Omental fat pad (tissue), 4 donors: Measurements from ENCODE around the gene CYP2R1. TPM values are rescaled to one million over a fixed set of nuclear protein-coding genes. Genes with fewer than 3 reads are reported as not detected.

Source experiments
- ATAC-seq: fragments of 150-250 bp; one replicate; pipeline ENCODE4 v1.9.1; 2016; ENCODE audit warnings: mild to moderate bottlenecking, moderate library complexity; ENCODE audit not compliant: low FRiP score
- DNase-seq: peaks from one replicate; pipeline ENCODE4 v3.0.0-alpha.2; 2019; ENCODE audit warnings: low spot score
- total RNA-seq, 4 donors: library from RNA; depleted of rRNA; stranded (reverse); fragments of >200 nt; gene quantifications; one replicate each; pipeline ENCODE4 v1.1.0, GENCODE V29; 2016
- TF ChIP-seq, protein P1 (sequence below), 3 donors: fragments of 450-650 bp; IDR thresholded peaks; one replicate each; pipeline ENCODE4 v1.5.1; 2016 to 2017; ENCODE audit warnings: antibody characterized with exemption in 3 of 3, mild to moderate bottlenecking in 3 of 3, moderate library complexity in 2 of 3

The CYP2R1 gene
- total RNA-seq, 4 donors from 2014 or later = 7.0 to 24.6 (median 11.0) TPM

DNA sequence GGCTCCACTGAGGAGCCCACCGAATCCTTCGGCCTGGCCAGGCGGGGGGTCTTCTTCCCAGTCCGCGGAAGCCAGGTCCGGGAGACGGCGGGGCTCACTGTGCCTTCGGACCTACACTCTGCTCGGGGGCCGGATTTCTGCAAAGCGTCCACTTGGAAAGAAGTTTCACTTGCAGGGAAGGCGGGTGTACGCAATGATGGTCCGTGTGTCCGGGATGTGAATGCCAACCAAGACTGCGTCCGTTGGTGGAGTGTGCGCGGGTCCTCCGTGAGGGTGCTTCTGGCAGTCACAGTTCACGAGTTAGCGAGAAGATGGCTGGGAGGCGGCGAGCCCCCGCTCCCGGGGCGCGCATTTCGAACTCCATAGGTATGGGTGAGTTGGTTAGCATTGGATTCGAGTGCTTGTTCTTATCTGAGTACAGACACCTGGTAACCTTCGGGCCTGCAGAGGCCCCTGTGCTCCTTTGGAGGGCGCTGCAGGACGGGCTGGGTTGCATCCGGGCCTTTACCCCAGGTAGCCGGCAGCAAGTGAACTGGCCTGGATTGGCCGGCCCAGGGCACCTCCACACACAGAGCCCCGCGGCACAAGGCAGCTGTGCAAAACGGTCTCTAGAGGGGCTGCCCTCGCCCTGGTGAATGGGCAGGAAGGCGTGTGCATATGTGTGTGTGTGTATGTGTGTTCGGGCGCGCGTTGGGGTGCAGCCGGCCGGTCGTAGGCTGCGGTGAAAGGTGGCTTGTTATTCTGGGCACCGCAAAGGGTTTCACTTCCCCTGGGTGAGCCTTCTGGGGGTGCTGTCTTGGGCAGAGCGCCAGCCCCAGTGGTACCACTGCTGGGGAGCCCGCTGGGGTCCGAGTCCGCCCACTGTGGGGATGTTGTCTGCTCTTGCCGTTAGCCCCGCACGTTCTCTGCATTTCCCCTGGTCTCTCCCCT lies 13.3 kb upstream of the CYP2R1 start:
- ATAC-seq = peak; percentile 44
- TF ChIP-seq, protein P1, sequence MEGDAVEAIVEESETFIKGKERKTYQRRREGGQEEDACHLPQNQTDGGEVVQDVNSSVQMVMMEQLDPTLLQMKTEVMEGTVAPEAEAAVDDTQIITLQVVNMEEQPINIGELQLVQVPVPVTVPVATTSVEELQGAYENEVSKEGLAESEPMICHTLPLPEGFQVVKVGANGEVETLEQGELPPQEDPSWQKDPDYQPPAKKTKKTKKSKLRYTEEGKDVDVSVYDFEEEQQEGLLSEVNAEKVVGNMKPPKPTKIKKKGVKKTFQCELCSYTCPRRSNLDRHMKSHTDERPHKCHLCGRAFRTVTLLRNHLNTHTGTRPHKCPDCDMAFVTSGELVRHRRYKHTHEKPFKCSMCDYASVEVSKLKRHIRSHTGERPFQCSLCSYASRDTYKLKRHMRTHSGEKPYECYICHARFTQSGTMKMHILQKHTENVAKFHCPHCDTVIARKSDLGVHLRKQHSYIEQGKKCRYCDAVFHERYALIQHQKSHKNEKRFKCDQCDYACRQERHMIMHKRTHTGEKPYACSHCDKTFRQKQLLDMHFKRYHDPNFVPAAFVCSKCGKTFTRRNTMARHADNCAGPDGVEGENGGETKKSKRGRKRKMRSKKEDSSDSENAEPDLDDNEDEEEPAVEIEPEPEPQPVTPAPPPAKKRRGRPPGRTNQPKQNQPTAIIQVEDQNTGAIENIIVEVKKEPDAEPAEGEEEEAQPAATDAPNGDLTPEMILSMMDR (IDR thresholded peaks at IDR 0.05) = no peak
- DNase-seq = no peak

DNA sequence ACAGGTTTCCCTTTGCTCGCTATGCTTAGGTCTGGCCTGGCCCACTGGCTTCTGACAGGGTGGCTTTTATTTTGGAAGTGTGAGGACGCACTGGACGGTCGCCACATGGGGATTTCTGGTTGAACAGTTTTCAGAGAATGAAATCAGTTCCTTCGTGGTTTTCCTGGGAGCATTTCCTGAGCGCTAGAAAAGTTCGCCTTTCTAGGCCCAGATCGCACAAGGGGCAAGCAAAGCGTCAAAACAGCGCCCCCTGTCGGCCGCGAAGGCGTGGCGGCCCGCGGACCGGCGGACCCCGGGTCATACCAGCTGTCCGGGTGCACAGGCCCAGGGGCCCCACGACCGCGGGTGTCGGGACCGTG lies 12.7 kb upstream of the CYP2R1 start:
- TF ChIP-seq, protein P1 (IDR thresholded peaks at IDR 0.05) = peak in 2 of 3 donors; percentile 58 to 66
- peak; percentile 67 for DNase-seq
- ATAC-seq = peak; percentile 26

DNA sequence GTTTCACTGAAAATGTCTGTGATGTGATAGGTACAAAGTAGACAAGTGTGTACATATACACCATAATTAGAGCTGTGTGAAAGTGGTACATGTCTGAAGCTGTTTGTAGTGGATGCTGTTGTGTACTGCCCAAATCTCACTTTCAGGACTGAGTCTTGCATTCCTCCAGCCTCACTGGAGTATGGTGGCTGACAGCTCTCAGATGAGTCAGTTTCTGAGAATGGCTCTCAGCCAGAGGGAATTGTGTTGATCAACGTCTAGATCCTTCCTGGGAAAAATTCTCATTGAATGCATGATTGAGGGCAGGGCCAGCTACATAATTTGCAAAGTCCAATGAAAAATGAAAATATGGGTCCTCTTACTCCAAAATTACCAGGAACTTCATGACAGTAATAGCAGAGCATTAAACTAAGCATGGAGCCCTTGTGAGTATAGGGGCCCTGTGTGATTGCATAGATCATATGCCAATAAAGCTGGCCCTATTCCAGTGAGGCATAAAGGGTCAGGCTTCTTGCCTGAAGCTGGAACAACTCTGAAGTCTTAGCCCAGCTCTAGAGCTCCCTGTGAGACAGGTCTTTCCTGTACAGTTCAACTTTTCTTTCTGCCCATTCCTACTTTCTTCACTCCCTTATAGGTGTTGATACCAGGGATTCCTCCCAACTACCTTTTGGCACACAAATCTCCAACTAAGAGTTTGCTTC lies 10.8 kb upstream of the CYP2R1 start:
- DNase-seq = no peak
- ATAC-seq = no peak
- TF ChIP-seq, protein P1 (IDR thresholded peaks at IDR 0.05) = no peak

DNA sequence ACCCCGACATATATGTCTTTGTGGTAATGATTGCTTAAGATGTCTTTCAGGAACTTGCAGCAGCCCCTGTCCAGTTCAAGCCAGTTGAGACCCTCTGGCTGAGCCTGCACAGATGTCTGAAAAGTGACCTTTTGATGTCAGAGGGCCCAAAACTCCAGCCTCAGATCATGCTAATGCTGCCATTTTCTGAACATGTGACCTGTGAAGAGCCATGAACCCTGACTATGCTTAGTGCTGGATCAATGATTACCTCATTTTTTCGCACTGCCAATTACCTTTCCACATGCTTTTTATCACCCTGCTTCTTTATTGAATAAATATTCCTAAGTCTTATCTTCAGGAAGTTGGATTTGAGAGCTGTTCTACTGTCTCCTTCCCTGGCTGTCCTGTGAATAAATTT lies 6.9 kb upstream of the CYP2R1 start:
- ATAC-seq = no peak
- TF ChIP-seq, protein P1 (IDR thresholded peaks at IDR 0.05) = no peak

DNA sequence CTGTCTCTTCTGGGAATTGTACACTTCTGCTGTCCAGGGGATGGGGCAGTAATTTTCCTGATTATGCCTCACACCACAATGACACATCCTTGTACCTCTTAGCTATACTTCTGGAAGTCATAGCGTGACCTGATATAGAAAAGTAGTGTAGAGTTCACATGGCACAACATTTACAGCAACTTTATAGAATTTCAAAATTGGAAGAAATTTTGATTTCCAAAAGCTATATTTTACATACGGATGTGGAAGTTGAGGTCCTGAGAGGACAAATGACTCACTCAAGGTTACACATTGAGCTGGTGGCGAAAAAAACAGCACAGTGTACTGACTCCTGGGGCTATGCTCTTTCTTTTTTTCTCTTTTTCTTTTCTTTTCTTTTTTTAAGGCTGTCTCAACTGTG lies 6.3 kb upstream of the CYP2R1 start:
- no peak for ATAC-seq
- DNase-seq = no peak
- TF ChIP-seq, protein P1 (IDR thresholded peaks at IDR 0.05) = no peak

More for the DNA sequence above, 6.9 kb upstream of the CYP2R1 start:
- no peak for DNase-seq

DNA sequence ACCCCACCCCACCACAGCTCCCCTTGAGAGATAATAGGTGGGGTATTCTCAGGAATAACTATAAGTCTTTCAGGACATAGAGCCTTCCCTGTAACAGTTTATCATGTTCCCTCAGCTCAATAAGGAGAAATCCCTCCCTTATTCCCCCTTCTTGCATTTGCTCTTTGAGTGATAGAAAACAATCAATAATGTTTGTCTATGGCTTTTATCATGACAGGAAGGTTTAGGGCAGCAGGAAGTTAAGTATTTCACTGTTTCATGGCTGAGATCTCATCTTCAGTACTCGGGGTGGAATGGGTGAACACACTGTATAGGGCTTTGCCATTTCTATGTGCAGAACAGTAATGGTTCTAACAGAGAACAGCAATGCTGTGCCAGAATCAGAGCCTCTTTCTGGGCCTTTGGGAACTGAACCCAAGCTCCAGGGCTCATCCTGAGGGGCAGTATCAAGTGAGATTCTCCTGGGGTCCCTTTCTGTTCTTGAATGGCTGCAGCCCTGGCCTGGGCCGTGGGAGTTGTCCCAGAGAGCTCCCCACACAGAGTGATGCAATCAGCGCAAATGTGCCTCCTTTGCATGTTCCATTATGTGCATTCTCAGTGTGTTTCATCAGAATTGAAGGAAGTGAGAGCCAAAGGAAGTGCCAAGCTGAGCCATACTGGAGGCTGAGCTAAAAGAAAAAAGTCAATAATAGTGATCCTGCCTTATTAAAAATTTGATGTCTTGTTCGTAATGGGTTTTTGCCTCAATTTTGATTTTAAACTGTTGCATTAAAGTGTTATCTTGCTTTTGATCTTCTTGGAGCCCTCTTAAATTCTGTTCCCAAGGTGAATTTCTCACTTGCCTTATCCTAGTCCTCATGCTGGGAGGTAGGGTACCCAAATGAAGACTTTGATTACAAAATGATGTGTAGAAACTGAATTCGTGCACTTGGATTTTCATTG lies 2.9 kb upstream of the CYP2R1 start:
- TF ChIP-seq, protein P1 (IDR thresholded peaks at IDR 0.05) = no peak
- ATAC-seq = no peak
- peak; percentile 49 for DNase-seq
